Measurements from ENCODE around the gene HLA-DRB1.
"Not testable (repeated sequence)": the region's sequence is repeated elsewhere in the genome, so short reads cannot be mapped to it uniquely, and the experiment has no call there.

Gene HLA-DRB1

GRCh38 chr6:32609391-32609730 lies 19.7 kb upstream of the HLA-DRB1 start:
- DNase-seq, result no peak

- no peak for DNase-seq
Measured at GRCh38 chr6:32608362-32608761, 18.7 kb upstream of the HLA-DRB1 start.

- DNase-seq, result no peak
Measured at GRCh38 chr6:32607988-32608298, 18.3 kb upstream of the HLA-DRB1 start.

GRCh38 chr6:32607263-32607987 lies 17.8 kb upstream of the HLA-DRB1 start:
- no peak for DNase-seq

GRCh38 chr6:32604434-32604877 lies 14.8 kb upstream of the HLA-DRB1 start:
- no peak for DNase-seq

GRCh38 chr6:32603888-32604287 lies 14.2 kb upstream of the HLA-DRB1 start:
- DNase-seq, result no peak

- no peak for DNase-seq
Measured at GRCh38 chr6:32603222-32603621, 13.6 kb upstream of the HLA-DRB1 start.

GRCh38 chr6:32602383-32602782 lies 12.7 kb upstream of the HLA-DRB1 start:
- no peak for DNase-seq

GRCh38 chr6:32597024-32597423 lies 7.4 kb upstream of the HLA-DRB1 start:
- DNase-seq, result no peak

GRCh38 chr6:32590713-32591112 lies 1.1 kb upstream of the HLA-DRB1 start:
- DNase-seq, result not testable (repeated sequence)

GRCh38 chr6:32588156-32588555 lies 1.5 kb downstream of the HLA-DRB1 start:
- DNase-seq, result no peak

GRCh38 chr6:32583527-32583898 lies 6.1 kb downstream of the HLA-DRB1 start:
- DNase-seq, result no peak

- no peak for DNase-seq
Measured at GRCh38 chr6:32581315-32582095, 8.1 kb downstream of the HLA-DRB1 start.

- no peak for DNase-seq
Measured at GRCh38 chr6:32580593-32580992, 9.1 kb downstream of the HLA-DRB1 start.

- no peak for DNase-seq
Measured at GRCh38 chr6:32578962-32579361, 10.7 kb downstream of the HLA-DRB1 start.

GRCh38 chr6:32577493-32577892 lies 12.2 kb downstream of the HLA-DRB1 start:
- not testable (repeated sequence) for DNase-seq

- DNase-seq, result no peak
Measured at GRCh38 chr6:32576250-32576649, 13.4 kb downstream of the HLA-DRB1 start.

- no peak for DNase-seq
Measured at GRCh38 chr6:32570363-32570905, 19.2 kb downstream of the HLA-DRB1 start.

- DNase-seq, result no peak
Measured at GRCh38 chr6:32568561-32568960, 21.1 kb downstream of the HLA-DRB1 start.

- no peak for DNase-seq
Measured at GRCh38 chr6:32566957-32567356, 22.7 kb downstream of the HLA-DRB1 start.

GRCh38 chr6:32565511-32565910 lies 24.1 kb downstream of the HLA-DRB1 start:
- no peak for DNase-seq

- no peak for DNase-seq
Measured at GRCh38 chr6:32562940-32563339, 26.7 kb downstream of the HLA-DRB1 start.

- no peak for DNase-seq
Measured at GRCh38 chr6:32559747-32560146, 29.9 kb downstream of the HLA-DRB1 start.

GRCh38 chr6:32558426-32559057 lies 31.1 kb downstream of the HLA-DRB1 start:
- no peak for DNase-seq

All from stimulated activated CD4-positive, alpha-beta T cell treated with anti-CD3 and anti-CD28 coated beads, Interleukin-15, amount 100 ng/mL, for 24 hours (primary cell).